ENCODE data around the gene FSTL5. TPM values are rescaled to one million over a fixed set of nuclear protein-coding genes. Genes with fewer than 3 reads are reported as not detected.

Gene FSTL5
- total RNA-seq, 1 donor from 2014 or later, result not detected

DNA sequence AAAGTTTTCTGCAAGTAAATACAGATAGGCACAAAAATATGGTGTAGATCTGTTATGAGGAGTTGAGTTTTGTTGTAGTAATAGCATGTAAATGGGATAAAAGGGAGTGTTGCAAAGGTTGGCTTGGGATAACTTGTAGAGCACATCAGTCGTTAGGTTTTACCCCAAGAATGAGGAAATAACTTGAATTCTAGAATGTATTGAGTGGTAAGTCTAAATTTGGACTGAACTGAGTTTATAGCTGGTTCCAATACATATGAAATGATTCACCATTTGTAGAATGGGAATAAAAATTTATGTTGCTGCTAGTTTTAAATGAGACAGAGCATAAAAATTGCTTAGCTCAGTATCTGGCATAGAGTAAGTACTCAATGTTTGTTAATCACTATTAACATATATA lies 719.2 kb downstream of the FSTL5 start:
- DNase-seq (ENCODE audit: low read depth), result no peak
- no peak overlapping the region for H3K4me3 ChIP-seq (ENCODE audit: low read depth, low read length)
- TF ChIP-seq, protein P1, sequence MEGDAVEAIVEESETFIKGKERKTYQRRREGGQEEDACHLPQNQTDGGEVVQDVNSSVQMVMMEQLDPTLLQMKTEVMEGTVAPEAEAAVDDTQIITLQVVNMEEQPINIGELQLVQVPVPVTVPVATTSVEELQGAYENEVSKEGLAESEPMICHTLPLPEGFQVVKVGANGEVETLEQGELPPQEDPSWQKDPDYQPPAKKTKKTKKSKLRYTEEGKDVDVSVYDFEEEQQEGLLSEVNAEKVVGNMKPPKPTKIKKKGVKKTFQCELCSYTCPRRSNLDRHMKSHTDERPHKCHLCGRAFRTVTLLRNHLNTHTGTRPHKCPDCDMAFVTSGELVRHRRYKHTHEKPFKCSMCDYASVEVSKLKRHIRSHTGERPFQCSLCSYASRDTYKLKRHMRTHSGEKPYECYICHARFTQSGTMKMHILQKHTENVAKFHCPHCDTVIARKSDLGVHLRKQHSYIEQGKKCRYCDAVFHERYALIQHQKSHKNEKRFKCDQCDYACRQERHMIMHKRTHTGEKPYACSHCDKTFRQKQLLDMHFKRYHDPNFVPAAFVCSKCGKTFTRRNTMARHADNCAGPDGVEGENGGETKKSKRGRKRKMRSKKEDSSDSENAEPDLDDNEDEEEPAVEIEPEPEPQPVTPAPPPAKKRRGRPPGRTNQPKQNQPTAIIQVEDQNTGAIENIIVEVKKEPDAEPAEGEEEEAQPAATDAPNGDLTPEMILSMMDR (conservative IDR thresholded peaks at IDR 0.05; ENCODE audit: low read depth, low read length), result no peak

DNA sequence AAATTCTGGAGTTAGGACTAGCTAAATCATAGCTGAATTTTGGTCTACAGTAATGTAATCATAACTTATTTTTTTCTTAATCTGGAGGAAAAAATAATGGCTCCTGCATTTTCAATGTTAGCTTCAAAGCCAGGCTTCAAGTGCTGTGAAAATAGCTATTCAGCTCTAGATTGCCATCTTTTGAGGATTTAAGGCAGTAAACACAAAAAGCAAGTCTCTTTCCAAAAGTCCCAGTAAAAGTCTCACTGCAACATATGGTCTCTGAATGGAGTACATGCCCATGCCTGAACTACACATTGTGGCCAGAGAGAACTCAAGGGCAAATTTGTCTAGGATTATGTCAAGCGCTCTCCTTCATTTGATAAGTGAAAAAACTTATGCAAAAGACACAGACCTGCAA lies 720.9 kb downstream of the FSTL5 start:
- TF ChIP-seq, protein P1 (conservative IDR thresholded peaks at IDR 0.05; ENCODE audit: low read depth, low read length), result no peak
- H3K4me3 ChIP-seq (ENCODE audit: low read depth, low read length), result no peak overlapping the region
- no peak for DNase-seq (ENCODE audit: low read depth)

DNA sequence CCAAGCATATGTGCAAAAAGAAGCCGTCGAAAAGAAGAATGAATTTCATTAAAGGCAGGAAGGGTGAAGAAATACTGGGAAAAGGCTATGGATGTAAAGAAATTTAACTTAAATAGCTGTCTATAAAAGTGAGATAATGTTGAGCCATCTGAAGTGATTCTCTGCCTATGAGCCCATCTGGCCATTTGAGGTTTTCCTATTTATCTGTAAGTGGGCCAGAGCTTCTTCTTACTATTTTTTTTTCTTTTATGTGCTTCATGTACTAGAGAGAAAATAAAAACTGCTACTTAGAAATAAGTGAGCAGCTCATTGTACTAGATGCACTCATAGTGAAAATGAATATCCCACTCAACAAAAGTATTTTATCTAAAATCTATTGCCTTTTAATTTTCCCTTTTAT lies 725.7 kb downstream of the FSTL5 start:
- TF ChIP-seq, protein P1 (conservative IDR thresholded peaks at IDR 0.05; ENCODE audit: low read depth, low read length), result no peak
- no peak overlapping the region for H3K4me3 ChIP-seq (ENCODE audit: low read depth, low read length)
- DNase-seq (ENCODE audit: low read depth), result no peak

DNA sequence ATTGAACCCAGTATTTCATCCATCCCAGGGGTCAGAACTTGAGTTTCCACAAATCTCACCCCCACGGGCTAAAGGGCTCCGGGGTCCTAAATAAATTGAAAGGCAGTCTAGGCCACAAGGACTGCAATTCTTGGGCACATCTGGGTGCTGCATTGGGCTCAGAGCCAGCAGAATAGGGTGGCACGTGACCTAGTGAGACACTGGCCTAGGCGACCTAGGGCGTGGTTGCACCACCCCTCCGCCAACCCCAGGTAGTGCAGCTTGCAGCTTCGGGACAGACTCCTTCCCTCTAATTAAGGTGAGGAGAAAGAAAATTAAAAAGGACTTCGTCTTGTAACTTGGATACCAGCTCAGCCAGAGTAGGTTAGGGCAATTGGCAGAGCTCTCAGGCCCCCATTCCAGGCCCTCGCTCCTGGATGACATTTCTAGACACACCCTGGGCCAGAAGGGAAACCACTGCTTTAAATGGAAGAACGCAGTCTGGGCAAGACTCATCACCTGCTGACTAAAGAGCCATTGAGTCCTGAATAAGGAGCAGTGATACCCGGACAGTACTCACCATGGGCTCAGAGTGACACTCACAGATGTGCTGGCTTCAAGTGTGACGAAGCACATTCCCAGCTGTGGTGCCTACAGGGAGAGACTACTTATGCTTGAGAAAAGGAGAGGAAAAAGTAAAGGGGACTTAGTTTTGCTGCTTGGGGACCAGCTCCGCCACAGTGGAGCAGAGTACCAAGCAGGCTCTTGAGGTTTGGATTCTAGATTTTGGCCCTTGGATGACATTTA lies 735.4 kb downstream of the FSTL5 start:
- H3K4me3 ChIP-seq (ENCODE audit: low read depth, low read length), result no peak overlapping the region
- DNase-seq (ENCODE audit: low read depth), result no peak
- TF ChIP-seq, protein P1 (conservative IDR thresholded peaks at IDR 0.05; ENCODE audit: low read depth, low read length), result no peak

DNA sequence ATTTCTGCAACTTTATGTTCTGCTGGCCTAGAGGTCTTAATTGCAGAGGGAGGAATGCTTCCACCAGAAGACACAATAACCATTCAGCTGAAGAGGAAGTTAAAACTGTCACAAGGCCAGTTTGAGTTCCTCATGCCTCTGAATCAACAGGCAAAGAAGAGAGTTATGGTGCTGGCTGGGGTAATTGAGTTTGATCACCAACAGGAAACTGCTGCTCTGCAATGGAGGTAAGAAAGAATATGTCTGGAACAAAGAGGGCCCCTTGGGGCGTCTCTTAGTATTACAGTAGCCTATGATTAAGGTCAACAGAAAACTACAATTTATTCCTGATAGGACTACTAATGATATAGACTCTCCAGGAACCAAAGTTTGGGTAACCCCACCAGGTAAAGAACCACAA lies 744.0 kb downstream of the FSTL5 start:
- no peak overlapping the region for H3K4me3 ChIP-seq (ENCODE audit: low read depth, low read length)
- TF ChIP-seq, protein P1 (conservative IDR thresholded peaks at IDR 0.05; ENCODE audit: low read depth, low read length), result peak; percentile 14
- DNase-seq (ENCODE audit: low read depth), result no peak

DNA sequence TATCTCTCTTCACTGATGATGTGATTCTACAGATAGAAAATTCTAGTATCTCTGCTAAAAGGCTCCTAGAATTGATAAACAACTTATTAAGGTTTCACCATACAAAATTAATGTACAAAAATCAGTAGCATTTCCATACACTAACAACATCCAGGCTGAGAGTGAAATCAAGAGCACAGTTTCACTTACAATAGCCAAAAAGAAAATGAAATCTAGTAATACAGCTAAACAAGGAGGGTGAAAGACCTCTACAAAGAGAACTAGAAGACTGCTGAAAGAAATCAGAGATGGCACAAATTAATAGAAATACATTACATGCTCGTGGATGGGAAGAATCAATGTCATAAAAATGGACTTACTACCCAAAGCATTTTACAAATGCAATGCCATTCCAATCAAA lies 751.9 kb downstream of the FSTL5 start:
- DNase-seq (ENCODE audit: low read depth), result no peak
- no peak overlapping the region for H3K4me3 ChIP-seq (ENCODE audit: low read depth, low read length)
- TF ChIP-seq, protein P1 (conservative IDR thresholded peaks at IDR 0.05; ENCODE audit: low read depth, low read length), result no peak

Data from epithelial cell of proximal tubule (primary cell).